CD4-positive, alpha-beta T cell treated with Interleukin-6 for 4 hours (primary cell): Measurements from ENCODE around the gene KCNJ1.

Experiments used
- DNase-seq: peaks from one replicate; pipeline ENCODE4 v3.0.0-alpha.2; 2020; ENCODE audit warnings: mixed read lengths

Gene KCNJ1

GRCh38 chr11:128901653-128902514, 34.8 kb upstream of the KCNJ1 start:
- no peak for DNase-seq

DNA sequence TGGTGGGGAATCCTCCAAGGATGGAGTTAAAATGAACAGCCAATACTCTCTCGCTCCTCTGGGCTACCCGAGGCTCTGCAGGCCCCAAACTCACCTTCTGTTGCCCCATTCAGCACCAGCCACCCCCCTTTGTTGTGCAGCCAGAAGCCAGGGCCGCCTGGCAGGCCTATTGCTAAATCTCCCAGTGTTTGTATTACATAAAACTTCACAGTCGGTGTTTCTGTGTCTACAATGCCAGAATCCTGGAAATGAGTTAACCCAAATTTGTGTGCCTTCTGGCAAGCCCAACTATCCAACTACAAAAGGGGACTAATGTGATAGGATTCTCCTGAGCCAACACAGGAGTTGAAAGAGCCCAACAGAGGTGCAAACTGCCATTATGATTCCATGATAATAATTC, 33.4 kb upstream of the KCNJ1 start:
- no peak for DNase-seq

- DNase-seq = no peak
Observed at GRCh38 chr11:128898580-128899344, 31.7 kb upstream of the KCNJ1 start.

DNA sequence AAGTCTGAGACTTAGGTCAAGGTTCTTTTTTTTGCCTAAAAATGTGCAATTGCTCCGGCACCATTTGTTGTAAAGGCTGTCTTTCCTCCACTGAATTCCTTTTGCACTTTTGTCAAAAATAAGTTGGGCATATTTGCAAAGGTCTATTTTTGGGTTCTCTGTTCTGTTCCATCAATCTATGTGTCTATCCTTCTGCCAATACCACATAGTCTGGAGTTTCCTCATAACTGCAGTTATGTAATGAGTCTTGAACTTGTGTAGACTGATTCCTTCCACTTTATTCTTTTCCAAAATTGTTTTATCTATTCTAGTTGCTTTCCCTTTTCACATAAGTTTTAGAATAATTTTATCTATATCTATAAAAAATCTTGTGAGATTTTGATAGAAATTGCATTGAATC, 30.7 kb upstream of the KCNJ1 start:
- no peak for DNase-seq

GRCh38 chr11:128896356-128896755, 29.3 kb upstream of the KCNJ1 start:
- no peak for DNase-seq

- DNase-seq = no peak
Observed at GRCh38 chr11:128895526-128895925, 28.4 kb upstream of the KCNJ1 start.

GRCh38 chr11:128894685-128895084, 27.6 kb upstream of the KCNJ1 start:
- DNase-seq = no peak

GRCh38 chr11:128894286-128894681, 27.2 kb upstream of the KCNJ1 start:
- DNase-seq = no peak

- DNase-seq = no peak
Observed at GRCh38 chr11:128893578-128894285, 26.6 kb upstream of the KCNJ1 start.

GRCh38 chr11:128892866-128893565, 25.9 kb upstream of the KCNJ1 start:
- no peak for DNase-seq

GRCh38 chr11:128891913-128892398, 24.9 kb upstream of the KCNJ1 start:
- DNase-seq = no peak

DNA sequence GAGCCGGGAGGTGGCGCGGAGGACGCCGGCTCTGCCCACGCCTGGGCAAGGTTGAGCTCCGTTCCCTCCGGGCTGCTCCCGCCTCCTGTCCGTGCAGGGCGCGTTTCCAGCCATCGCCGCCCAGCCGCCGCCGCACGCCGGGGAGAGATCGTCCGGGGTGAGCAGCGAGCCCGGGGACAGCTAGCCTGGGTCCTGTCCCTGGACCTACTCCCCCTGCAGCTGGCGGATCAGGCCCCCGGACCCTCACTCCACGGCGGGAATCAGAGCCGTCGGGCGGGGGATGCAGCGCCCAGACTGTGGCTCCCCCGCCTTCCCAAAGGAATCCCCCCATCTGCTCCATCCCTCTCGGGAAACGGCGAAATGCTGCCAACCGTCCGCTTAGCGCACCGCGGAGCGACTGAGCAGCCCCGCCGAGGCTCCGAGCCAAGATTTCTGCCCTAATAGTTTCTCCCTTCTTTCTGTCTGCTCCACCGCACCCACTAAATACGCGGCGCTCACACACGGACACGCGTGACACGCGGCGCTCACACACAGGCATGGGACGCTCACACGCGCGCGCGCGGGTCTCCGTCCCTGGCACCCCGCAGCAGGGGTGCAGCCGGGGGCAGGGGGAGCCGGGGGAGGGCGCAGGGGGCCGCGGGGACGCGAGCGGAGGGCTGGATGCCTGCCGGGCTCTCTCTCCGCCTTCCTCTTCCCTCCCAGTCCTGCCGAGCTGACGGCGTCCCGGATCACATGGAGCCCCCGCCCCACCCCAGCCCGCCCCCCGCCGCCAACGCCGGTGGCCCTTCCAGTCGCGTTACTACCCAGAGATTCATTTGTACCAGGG, 23.7 kb upstream of the KCNJ1 start, which contains the start of gene KCNJ5:
KCNJ5 (plus strand) TSS at position 814 of the 826 bp plus-strand sequence. CDS start 19,918 bp downstream, outside the sequence.
- DNase-seq = peak; percentile 14

DNA sequence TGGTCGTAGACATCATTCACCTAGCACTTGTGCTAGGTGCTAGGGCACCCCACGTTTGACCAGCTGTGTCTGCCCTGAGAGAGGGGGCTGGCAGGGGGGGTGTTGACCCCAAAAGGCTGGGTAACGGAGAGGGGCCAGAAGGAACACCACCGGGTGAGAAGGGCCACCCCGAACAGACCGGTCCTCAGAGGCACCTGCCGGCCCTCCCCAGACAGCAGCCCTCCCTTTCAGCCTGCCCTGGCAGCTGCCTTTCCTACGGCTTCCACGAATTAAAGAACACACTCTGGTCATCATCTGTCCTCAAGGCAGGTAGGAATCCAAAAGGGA, 23.1 kb upstream of the KCNJ1 start:
- no peak for DNase-seq

DNA sequence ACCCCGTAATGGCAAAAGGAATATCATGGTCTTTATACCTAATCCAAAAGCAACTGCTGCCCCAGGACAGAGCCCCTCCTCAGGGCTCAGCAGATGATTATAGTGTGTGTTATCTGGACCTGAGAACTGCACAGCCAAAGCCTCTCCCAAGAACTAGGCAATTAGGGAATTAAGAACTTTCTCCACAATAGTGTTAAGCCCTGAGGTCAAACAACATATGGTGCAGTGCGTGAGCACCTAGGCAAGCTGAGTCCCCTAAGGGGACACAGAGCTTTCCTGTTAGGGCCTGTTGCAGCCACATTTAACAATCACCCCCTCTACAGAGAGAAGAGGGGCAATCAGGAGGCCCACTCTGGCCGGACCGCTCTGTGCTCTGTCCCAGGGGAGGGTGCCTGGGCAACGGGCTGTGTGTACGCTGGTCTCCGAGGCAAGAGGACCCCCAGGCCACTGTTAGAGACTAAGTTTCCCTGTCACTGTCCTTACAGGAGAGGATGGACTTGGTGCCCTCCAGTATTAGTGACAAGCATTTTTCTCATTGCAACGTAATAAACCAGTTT, 22.6 kb upstream of the KCNJ1 start:
- DNase-seq = no peak

GRCh38 chr11:128888034-128888985, 21.2 kb upstream of the KCNJ1 start:
- DNase-seq = no peak

- DNase-seq = no peak
Observed at GRCh38 chr11:128886406-128887124, 19.5 kb upstream of the KCNJ1 start.

DNA sequence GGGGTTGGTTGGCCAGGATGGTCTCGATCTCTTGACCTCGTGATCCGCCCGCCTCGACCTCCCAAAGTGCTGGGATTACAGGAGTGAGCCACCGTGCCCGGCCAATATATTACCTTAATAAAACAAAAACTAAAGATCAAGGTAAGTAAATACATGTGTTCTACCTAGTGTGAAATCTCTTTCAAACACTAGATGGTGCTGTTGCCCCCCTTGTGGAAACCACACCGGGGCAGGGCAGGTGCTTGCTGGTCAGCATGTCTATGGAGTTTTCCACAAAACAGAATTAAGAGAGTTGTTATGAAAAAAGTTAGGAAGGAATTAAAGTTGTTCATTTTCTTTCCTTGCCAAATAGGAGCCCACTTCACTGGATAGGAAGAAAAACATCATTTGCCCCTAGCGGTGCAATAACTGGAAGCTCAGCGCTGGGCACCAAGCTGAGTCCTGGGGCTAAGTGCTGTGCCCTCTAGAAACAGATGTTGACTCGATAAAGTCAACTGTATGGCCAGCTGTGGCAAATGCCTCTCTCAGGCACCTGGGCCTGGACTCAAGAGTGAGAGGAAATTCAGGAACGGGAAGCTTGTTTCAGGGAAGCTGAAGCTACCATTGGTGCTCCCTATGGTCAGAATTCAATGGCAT, 17.7 kb upstream of the KCNJ1 start:
- DNase-seq = peak; percentile 61

GRCh38 chr11:128884054-128884453, 17.0 kb upstream of the KCNJ1 start:
- no peak for DNase-seq

DNA sequence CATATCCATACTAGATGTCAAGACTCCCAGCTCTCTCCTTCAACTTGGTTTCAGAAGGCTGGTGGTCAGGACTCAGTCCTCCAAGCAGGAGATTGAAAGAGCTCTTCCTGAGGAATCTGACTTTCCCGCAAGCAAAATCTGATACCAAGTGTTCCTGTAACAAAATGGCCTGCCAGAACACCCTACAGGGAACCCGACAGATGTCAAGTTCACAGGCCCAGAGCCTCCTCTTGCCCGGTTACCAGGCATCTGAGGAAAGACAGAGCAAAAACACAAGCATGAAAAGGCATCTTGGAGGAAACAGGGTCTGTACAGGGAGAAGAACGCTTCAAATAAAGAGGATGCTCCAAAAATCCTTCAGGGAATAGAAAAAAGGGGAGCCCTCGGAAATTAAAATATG, 15.4 kb upstream of the KCNJ1 start:
- DNase-seq = no peak
